A549 (cell line): ENCODE data around the gene SLC6A12.

Experiments
- BHLHE40 ChIP-seq: IDR thresholded peaks from 2 replicates; pipeline ENCODE4 v1.6.1; 2012; ENCODE audit warnings: low read depth, low read length, inconsistent platforms
- CEBPB ChIP-seq, 2 experiments: fragments of >200 bp in 1 of 2; sonication (Bioruptor Twin) in 1 of 2; formaldehyde crosslinking in 1 of 2; IDR thresholded peaks; 2 replicates each; pipeline ENCODE4 v1.6.1; 2012 to 2016
- CHD4 ChIP-seq: fragments of 200-600 bp; sonication (generic); IDR thresholded peaks from 2 replicates; pipeline ENCODE4 v1.6.1; 2016; ENCODE audit warnings: antibody characterized with exemption, mild to moderate bottlenecking, borderline replicate concordance
- EHF ChIP-seq: fragments of 250-450 bp; sonication (Bioruptor Pico); IDR thresholded peaks from 2 replicates; pipeline ENCODE4 v1.5.0; 2020; ENCODE audit warnings: mild to moderate bottlenecking
- EP300 ChIP-seq, 2 experiments: fragments of >200 bp; sonication (Bioruptor Twin); formaldehyde crosslinking; IDR thresholded peaks; 2 replicates in 1 of 2; 3 replicates in 1 of 2; pipeline ENCODE4 v1.6.1; 2016 to 2017
- FOSL2 ChIP-seq, 2 experiments: fragments of 450-650 bp in 1 of 2; fragments of >200 bp in 1 of 2; sonication (Bioruptor Twin) in 1 of 2; formaldehyde crosslinking; IDR thresholded peaks; 2 replicates each; pipeline versions ENCODE4 v1.5.0 to v1.6.1; 2016 to 2020; ENCODE audit warnings: mild to moderate bottlenecking in 1 of 2, moderate library complexity in 1 of 2
- NFE2L2 ChIP-seq: fragments of 150-350 bp; conservative IDR thresholded peaks from 2 replicates; pipeline ENCODE4 v1.6.1; 2014; ENCODE audit warnings: low read length
- POLR2A ChIP-seq: IDR thresholded peaks from 2 replicates; pipeline ENCODE4 v1.6.1; 2012; ENCODE audit warnings: mild to moderate bottlenecking, low read length
- POLR2AphosphoS2 ChIP-seq: conservative IDR thresholded peaks from 2 replicates; pipeline ENCODE4 v1.6.1; 2012; ENCODE audit warnings: low read length, improper control_type of control experiment, inconsistent platforms
- RAD21 ChIP-seq, 2 experiments: fragments of >200 bp in 1 of 2; sonication (Bioruptor Twin) in 1 of 2; formaldehyde crosslinking in 1 of 2; IDR thresholded peaks in 1 of 2; conservative IDR thresholded peaks in 1 of 2; 2 replicates in 1 of 2; 3 replicates in 1 of 2; pipeline ENCODE4 v1.6.1; 2012 to 2018; ENCODE audit warnings: inconsistent platforms in 1 of 2
- TF ChIP-seq, protein P1 (sequence below): fragments of >200 bp; sonication (Bioruptor Twin); formaldehyde crosslinking; IDR thresholded peaks from 3 replicates; pipeline ENCODE4 v1.5.1; 2016
- TF ChIP-seq, protein P2 (sequence below): IDR thresholded peaks from 2 replicates; pipeline ENCODE4 v1.6.1; 2012

- TF ChIP-seq, protein P1, sequence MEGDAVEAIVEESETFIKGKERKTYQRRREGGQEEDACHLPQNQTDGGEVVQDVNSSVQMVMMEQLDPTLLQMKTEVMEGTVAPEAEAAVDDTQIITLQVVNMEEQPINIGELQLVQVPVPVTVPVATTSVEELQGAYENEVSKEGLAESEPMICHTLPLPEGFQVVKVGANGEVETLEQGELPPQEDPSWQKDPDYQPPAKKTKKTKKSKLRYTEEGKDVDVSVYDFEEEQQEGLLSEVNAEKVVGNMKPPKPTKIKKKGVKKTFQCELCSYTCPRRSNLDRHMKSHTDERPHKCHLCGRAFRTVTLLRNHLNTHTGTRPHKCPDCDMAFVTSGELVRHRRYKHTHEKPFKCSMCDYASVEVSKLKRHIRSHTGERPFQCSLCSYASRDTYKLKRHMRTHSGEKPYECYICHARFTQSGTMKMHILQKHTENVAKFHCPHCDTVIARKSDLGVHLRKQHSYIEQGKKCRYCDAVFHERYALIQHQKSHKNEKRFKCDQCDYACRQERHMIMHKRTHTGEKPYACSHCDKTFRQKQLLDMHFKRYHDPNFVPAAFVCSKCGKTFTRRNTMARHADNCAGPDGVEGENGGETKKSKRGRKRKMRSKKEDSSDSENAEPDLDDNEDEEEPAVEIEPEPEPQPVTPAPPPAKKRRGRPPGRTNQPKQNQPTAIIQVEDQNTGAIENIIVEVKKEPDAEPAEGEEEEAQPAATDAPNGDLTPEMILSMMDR, result no peak
- TF ChIP-seq CHD4, result no peak
- TF ChIP-seq POLR2AphosphoS2, result no peak
- no peak for TF ChIP-seq FOSL2 (IDR thresholded peaks at IDR 0.05)
- TF ChIP-seq FOSL2 (CRISPR knock-in tag; IDR thresholded peaks at IDR 0.05), result no peak
- TF ChIP-seq BHLHE40, result no peak
- no peak for TF ChIP-seq EHF (CRISPR knock-in tag)
- TF ChIP-seq RAD21 (conservative IDR thresholded peaks at IDR 0.05 in 1 of 2, IDR thresholded peaks at IDR 0.05 in 1 of 2), result no peak
- TF ChIP-seq POLR2A, result no peak
- TF ChIP-seq, protein P2, sequence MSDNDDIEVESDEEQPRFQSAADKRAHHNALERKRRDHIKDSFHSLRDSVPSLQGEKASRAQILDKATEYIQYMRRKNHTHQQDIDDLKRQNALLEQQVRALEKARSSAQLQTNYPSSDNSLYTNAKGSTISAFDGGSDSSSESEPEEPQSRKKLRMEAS, result no peak
- no peak for TF ChIP-seq CEBPB (IDR thresholded peaks at IDR 0.05)
- TF ChIP-seq EP300 (IDR thresholded peaks at IDR 0.05), result no peak
- no peak for TF ChIP-seq NFE2L2
These were observed 1.0 kb downstream of the SLC6A12 start for GRCh38 chr12:212715-213526.
